Measurements from ENCODE around the gene CLBA1.
A peak's percentile ranks its signal among the peaks of the same experiment; 100 is the strongest.

The CLBA1 gene

DNA sequence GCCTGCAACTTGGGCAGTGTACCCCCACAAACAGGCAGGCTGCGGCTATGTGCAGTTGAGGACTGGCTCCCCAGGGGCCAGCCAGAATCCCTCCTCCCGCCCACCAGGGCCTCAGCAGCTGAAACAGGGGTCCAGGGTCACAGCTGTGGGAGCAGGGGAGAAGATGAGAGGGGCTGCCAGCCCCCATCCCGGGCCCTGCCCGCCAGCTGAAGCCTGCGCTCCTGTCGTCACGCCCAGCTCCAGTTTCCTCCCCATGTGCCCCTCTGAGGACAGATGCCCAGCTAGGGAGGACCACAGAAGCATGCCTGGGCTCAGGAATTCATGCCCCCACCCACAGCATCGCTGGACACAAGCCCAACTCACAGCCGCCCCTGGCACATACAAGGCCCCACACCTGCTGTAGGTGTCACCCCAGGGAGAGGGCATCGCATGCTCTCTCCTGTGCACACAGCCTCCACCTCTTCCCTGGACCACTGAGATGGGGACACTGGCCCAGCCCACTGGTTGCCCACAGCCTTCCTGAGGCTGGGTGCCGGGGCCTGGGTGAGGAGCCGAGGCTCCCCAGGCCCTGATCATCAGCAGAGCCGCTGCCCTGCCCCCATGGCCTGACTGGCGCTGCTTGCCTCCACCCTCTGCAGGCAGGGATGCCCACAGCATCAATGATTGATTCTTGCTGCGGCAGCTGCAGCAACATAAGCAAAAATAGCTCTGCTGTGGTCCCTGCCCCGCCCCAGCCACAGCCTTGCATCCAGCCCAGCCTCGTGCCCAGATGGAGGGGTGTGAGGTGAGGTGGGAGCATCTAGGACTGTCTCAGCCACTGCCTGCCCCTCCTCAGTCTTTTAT is 3.7 kb upstream of the CLBA1 start:
- DNase-seq = no peak

DNA sequence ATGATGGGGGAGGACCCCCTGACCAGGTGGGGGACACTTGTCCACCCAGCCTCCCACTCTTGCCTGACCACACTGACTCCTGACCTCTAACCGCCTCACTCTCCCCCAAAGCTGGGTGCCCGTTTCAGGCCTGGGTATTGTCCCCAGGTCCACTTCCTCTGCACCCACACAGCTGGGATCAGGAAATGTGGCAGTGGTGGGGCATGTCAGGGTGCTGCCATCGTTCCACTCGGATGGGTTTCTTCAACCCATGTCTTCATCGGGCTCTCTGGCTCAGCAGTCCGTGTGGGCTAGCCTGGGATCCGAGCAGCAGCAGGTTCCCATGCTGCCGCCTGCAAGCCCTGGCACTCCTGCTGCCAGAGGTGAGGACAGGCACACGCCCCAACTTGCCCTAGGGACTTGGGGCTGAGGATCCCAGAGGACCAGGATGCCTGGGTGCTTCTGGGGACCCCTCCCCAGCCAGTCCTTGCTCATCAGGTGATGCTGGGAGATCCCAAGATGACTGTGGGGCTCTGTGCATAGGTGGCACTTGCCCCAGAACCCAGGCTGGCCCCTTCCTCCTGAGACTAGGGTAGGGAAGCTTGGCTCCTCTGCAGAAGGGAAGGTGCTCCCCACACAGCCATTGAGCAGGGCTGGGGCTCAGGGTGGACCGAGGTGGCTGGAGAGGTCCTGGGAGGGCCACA is 2.9 kb upstream of the CLBA1 start:
- DNase-seq = no peak

DNA sequence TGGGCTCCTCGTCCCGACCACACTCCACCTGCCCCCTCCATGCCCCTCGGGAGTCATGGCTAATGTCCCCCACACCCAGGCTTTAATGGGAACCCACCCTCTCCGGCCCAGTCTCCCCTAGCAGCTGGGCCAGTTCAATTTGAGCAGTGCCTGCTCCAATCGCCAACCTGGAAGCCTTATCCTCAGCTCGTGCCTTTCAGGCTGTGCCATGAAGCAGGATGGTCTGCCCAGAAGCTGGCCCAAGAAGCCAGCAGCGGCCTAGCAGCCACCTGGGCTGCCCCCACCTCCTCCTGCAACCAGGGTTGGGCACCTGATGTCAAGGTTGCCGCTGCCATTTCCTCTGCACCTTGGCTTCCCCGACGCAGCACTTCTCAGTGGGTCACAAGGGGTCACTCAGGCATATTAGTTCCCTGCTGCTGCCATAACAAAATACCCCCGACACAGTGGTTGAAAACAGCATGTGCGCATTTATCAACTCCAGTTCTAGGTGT is 2.3 kb upstream of the CLBA1 start:
- no peak for DNase-seq

DNA sequence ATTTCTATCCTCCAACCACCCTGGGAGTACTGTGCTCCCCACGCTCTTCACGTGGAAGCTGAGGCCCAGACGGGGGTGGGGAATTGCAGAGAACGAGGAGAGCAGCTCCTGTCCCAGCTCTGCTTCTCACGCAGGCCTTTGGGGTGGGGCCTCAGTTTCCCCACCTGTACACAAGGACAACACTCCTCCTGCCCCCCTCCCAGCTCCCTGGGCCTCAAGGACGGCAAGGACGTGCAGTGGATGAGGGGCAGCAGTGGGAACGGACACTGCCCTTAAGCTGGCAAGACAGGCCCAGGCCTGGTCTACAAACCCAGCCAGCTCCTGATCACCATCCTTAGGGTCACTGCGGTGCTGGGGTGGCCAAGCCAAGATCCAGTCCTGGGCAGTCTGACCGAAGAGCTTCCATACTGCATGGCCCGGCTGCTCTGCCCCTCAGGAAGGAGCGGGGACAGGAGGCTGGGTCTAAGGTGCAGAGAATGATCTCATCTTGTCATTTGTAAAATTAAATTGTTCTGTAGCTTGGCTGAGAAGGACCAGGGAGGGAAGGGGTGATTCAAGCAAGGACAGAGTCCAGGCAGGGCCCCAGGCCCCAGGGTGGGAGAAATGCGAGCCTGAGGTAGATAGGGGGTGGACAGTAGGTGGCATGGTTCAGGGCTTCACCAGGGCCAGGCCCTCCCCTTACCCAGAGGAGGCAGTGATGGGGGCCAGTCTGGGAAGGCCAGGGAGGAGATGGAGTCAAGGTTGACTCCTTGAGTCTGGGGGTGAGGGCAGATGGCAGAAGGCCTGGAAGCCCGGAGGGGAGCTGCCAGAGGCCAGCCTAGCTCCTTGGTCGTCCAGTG is 1.3 kb upstream of the CLBA1 start:
- DNase-seq = no peak

DNA sequence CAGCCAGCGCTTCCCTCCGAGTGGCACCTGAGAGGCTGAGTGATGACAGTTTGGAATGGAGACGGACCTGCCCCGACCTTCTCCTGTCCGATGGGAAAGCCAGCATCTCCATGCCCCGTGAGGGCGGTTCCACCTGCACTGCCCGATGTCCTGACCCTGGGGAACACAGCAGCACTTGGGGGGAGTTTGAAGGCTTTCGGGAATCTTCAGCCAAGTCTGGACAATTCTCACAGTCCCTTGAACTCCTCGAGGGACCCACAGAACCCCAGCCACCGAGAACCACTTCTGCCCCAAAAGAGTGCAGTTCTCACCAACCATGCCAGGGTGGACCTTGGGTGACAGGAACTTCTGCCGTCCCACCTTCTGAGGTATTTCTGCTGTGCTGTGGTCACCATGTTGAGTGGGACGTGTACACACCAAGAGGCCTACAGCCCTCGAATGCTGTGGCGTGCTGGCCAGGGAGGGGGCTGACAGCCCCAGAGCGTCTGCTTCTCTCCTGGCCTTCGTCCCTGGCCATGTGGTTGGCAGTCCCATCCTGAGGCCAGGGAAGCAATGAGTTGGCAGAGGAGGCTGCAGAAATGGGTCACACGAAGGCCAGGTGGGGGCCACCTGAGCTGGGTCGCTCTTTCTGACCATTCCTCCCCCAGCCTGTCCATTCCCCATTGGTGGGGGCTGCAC is 1.0 kb downstream of the CLBA1 start:
- no peak for DNase-seq

DNA sequence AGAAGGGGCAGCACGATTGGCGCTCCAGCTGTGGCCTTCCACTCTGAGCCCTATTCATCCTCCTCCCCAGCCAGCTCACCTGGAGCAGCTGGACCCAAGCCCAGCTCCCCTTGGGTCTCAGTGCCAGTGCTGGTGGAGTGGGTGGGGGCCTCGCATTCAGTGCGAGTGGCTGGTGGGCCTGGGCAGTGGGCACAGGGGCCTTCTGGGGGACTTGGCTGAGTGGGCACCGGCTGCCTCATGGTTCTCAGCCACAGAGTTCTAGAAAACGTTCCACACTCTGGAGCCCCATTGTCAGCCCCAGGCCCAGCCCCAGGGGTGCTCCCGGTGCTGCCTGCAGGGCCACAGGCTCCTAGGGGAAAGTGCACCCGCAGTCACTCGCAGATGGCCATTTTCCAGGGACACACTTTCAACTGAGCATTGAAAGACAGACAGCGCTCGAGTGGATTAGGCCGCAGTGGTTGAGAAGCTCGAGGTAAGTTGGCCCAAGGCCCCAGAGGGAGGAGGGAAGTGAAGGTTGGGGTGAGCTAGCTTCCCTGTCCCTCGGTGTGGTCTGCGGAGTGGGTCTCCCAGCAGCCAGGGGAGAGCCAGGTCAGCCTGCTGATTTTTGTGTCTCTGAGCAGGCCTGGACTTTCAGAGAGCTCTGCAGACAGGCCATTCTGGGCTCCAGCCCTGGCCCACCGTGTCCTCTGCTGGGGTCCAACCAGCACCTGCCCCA is 3.8 kb downstream of the CLBA1 start:
- no peak for DNase-seq

DNA sequence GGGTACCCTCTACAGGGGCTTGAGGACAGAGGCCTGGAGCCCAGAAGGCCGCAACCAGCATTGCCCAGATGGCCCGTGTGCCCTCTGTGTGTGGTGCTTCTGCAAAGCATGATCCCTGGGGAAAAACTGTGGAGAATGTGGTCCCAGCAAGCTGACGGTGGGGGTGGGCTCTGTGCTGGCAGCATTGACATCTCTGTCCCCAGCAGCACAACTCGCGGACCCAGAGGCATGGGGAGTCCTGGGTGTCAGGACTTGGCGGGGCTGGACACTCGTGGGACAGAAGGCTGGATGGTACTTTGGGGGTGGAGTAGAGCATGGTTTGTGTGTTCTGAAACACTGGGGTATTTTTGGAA is 4.3 kb downstream of the CLBA1 start:
- no peak for DNase-seq

DNA sequence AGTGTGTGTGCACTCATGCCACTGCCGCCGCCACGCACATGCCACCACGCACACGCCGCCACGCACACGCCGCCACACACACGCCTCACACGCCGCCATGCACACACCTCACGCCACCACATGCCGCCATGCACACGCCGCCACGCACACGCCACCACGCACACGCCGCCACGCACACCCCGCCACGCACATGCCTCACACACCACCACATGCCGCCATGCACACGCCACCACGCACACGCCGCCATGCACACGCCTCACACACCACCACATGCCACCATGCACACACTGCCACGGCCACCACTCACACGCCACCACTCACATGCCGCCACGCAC is 6.3 kb downstream of the CLBA1 start:
- DNase-seq = no peak

DNA sequence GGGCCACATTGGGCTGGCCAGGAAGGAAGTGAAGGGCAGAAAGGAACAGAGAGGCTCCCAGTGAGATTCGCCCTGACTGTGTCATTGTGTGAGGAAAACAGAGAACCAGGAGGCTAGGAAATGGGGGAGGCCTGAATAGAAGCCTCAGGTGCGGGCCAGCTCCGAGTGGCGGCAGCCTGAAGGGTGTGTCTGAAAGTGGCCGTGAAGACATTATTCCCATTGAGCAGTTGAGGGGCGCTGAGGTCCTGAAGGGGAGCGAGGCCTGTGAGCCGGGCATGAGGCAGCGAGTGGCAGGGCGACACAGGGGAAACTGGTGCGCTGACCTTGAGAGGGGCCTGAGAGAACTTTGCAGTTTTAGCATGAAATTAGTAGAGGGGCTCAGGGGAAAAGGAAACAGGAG is 6.9 kb downstream of the CLBA1 start:
- no peak for DNase-seq

DNA sequence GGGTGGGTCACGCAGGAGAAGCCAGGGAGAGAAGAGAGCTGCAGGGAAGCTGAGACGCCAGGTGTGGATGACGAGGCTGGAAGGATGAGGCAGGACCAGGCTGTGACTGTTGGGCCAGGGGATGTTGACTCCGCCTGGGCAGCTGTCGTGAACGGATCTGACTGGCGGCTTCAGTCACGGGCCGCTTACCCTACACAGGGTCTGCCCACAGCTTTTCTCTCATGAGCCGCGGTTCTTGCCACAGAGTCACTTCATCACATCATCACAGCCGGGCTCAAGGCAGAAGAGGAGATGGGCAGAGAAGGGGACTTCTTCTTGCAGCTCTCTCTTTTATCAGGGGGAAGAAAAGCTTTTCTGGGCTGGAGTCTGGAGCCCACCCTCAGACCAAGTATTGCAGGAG is 7.7 kb downstream of the CLBA1 start:
- DNase-seq = no peak

DNA sequence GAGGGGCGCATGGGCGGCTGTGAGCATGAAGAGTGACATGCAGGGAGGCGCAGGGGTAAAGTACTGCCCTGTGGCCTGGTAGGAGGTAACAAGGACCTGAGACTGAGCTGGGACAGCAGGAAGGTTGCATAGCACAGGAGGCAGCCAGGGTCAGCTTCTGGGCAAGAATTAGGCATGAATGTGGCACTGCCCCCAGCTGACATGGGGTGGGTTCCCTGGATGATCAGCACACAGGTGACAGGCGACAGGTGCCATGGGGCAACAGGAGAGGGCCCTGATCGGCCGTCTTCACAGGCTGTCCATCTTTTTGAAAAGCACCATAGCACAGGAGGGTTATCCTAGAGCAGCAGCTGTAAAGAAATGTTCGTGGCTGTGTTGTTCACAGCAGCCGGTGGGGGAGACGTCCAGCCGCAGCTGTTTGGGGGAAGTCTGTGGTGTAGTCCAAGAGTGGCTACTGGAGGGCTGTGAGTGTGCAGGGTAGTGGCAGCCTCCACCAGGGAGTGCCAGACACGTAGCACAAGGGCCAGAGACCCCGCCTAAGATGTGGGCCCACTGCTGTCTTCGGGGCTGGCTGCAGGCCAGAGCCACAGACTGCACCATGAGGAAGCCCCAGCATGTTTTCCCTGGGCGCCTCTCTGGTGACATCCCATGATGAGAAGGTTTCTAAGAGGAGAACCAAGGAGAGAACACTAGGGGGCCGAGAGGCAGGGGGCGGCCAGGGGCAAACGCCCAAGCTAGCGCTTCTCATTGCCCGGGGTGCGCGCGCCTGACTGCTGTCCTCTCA is 8.4 kb downstream of the CLBA1 start:
- peak; percentile 38 for DNase-seq

DNA sequence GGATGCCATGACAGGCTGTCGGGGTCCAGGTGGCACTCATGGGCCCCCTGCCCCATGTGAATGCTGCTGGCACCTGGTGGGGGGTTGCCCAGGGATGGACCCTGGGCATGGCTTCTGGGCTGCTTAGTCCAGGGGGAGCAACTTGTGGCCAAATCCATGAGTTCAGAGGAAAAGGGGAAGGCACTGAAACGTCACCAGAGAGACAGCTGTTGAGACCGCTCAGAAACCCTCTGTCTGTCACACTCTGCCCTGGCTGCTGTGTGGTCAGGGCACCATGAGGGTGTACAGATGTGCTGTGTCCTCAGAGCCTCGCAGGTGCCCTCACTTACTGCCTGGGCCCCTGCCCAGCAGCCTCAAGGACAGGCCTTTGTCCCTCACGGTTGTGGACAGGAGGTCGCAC is 9.4 kb downstream of the CLBA1 start:
- no peak for DNase-seq

DNA sequence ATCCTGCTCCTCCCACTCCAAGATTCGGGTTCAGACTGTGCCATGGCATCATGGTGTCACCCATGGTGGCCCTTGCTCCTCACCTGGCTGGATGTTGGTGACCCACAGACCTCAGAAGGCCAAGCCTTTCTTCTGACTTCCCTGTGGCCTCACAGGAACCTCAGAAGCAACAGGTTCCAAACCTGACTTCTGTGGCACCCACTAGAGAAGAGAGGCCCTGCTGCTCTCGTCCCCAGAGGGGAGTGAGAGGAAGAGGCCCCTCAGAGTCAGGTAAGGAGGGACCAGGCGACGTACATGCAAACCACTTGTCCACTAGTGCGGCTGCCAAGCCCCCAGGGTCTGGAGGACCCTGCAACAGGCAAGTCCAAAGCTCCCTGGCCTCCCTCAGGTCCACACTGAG is 10.4 kb downstream of the CLBA1 start:
- no peak for DNase-seq

DNA sequence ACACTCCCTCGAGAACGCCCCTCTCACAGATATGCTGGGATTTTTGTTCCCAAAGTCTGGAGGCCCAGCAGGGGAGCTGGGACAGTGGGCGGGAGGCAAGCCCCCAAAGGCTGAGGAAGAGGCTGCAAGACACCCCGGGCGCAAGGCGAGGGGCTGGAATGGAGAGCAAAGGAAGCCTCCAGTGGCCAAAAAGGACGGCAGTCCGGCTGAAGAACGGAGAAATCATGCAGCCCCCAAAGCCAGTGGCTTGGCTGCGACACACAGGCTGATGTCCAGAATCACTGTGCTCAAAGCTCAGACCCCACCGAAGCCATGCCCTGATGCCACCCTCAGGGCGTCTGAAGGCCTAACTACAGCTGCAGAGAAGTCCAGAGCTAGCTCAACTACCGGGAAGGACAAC is 10.9 kb downstream of the CLBA1 start:
- DNase-seq = no peak

DNA sequence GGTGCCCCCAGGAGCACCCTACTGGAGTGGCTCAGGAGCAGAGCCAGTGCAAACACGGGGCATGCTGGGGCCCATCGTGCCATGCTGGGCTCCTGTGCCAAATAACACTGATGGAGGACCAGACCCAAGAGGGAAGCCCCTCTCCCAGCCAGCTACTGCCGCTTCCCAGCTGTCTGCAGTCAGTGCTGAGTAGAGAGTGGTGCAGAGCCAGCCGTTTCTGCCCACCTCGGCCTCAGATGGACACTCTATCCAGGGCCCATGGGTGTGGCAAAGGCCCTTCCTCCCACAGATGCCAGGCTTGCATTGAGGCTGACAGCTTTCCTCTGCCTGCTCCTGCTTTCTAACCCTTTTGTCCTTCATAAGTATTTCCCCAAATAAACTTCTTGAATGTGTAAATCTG is 13.2 kb downstream of the CLBA1 start:
- no peak for DNase-seq

DNA sequence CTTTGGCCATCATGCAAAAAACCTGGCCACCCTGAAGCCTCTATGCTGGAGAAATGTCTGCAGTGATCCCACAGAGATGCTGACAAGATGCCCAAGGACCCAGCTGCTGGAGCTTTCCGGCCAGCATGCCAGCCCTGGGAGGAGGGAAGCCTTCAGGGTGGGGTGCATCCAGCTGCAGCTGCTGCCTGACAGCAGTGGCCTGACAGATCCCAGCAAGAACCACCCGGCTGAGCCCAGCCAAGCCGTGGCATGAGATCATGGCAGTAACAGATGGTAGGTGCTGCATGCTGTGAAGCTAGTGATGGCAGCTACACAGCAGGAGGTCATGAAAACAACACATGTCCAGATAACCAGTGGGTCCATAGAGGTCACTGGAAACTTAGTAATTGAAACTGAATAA is 13.8 kb downstream of the CLBA1 start:
- no peak for DNase-seq

DNA sequence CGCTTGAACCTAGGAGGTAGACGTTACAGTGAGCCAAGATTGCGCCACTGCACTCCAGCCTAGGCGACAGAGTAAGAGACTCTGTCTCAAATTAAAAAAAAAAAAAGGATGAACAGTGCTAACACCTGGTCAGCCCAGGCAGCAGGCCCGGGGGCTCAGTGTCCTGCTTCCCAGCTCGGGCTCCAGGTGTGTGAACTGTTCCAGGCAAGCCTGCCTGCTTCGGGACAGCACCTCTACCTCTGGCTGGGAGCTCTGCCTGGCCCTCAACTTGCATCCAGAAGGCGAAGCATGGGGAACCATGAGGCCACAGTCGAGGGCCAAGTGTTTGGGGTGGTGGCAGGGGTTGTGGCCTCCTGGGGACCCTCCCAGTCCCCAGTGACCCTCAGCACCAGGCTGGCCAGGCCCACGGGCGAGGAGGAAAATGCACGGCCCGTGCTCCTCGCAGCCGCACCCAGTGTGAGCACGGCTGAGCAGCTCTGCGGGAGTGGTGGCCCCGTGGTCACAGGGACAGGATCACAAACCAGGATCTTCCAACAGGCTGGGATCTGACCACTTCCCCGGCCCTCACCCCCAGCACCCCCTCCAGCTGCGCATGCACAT is 19.8 kb downstream of the CLBA1 start:
- DNase-seq = no peak

DNA sequence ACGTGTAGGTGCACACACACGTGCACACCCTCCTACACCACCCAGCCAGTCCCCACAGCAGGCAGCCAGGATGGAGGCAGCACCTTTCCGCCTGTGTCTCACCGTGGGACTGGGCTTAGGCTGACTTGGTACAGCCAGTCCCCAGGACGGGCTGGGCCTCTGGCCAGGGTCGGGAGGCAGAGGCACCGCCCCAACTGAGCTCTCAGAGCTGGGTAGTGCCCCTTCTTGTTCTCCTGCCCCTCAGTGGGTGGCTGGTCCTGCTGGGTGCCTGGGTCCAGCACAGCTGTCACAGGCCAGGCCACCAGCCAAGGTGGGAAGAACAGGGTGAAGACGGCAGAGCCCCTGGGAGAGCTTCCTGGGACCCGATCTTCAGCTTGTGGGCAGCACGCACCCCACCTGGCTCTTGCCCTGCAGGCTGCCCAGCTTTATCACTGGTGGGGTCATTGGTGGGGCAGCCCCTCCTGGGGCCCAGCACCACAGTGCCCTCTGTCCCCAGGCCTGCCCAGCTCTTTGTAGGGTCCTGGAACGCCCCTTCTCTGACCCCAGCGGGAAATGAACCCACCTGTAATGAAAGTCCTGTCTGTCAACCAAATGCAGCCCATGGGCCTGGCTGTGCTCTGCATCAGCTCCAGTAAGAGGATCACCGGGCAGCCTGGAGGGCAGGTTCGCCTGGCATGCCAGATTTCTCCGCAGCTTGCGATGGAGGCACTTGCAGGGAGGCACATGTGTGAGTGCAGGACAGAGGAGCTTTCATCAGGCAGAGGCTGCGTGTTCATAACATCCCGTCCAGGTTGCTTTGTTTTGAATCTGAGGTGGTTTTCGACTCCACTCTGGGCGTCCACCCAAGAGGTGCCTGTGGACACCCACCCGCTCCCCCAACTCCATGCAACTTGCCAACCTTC is 20.6 kb downstream of the CLBA1 start:
- no peak for DNase-seq

DNA sequence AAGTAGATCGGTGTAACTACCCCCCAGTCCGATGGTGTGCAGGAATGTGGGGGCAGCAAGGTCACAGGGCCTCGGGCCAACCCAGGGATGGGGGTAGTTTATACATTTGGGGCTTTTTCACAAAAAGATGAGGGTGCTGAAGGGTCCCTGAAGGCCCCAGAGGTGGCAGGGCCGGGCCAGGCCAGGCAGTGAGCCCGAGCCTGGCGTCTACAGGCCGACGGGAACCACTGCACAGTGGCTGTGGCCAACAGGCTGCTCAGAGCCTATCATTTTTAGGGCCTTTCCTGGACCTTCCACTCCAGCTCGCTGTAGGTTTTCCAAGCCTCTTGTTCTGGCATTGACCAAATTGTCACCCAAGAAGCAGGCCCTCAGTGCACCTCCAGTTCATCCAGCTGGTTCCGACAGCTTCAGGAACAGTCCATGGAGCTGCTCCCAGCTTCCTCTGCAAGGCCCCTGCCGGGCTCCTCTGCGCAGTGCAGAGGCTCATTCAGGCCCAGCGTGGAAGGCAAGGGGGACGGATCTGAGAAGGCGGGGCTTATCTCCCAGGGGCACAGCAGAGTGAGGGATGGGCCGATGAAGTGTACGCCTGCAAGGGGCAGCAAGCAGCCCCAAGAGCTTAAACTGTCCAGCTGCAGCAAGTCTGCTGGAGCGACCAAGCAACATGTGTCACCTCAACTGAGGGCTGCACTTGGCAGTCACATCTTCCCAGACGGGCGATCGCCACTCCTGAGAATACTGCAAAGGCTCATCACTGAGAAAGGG is 21.4 kb downstream of the CLBA1 start:
- no peak for DNase-seq

Data from hematopoietic multipotent progenitor cell treated with erythropoietin and hydrocortisone succinate and interleukin-3 and kit ligand, for 6 days (in vitro differentiated cells).